NB4 (cell line): ENCODE data around the gene TAGLN3.
A peak's percentile ranks its signal among the peaks of the same experiment; 100 is the strongest.

Experiments used
- DNase-seq: peaks from one replicate; pipeline ENCODE4 v3.0.0; 2010; ENCODE audit warnings: low read depth
- H3K4me3 ChIP-seq: one replicate; pipeline ENCODE4 v1.5.1; 2011; ENCODE audit warnings: mild to moderate bottlenecking, low read depth, low read length, moderate library complexity
- CTCF ChIP-seq: IDR thresholded peaks from one replicate; pipeline ENCODE4 v1.5.1; 2012; ENCODE audit warnings: low read depth, low read length
- MYC ChIP-seq: IDR thresholded peaks from 2 replicates; pipeline ENCODE4 v1.6.1; 2011; ENCODE audit warnings: low read depth, low read length
- POLR2A ChIP-seq: IDR thresholded peaks from 2 replicates; pipeline ENCODE4 v1.6.1; 2011; ENCODE audit warnings: mild to moderate bottlenecking; ENCODE audit not compliant: insufficient read length; ENCODE audit errors: extremely low read depth
- TF ChIP-seq, protein P1 (sequence below): IDR thresholded peaks from 2 replicates; pipeline ENCODE4 v1.6.1; 2011; ENCODE audit warnings: low read depth, low read length

The TAGLN3 gene

GRCh38 chr3:111963424-111963823, 35.3 kb upstream of the TAGLN3 start:
- TF ChIP-seq MYC (no peak), CTCF (no peak), POLR2A (no peak)
- TF ChIP-seq, protein P1, sequence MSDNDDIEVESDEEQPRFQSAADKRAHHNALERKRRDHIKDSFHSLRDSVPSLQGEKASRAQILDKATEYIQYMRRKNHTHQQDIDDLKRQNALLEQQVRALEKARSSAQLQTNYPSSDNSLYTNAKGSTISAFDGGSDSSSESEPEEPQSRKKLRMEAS, result no peak

GRCh38 chr3:111965484-111965883, 33.2 kb upstream of the TAGLN3 start:
- no peak for DNase-seq
- no peak overlapping the region for H3K4me3 ChIP-seq
- TF ChIP-seq MYC (no peak), POLR2A (no peak), CTCF (no peak)
- TF ChIP-seq, protein P1, result no peak

More at GRCh38 chr3:111963424-111963823, 35.3 kb upstream of the TAGLN3 start:
- H3K4me3 ChIP-seq, result no peak overlapping the region
- DNase-seq, result no peak

DNA sequence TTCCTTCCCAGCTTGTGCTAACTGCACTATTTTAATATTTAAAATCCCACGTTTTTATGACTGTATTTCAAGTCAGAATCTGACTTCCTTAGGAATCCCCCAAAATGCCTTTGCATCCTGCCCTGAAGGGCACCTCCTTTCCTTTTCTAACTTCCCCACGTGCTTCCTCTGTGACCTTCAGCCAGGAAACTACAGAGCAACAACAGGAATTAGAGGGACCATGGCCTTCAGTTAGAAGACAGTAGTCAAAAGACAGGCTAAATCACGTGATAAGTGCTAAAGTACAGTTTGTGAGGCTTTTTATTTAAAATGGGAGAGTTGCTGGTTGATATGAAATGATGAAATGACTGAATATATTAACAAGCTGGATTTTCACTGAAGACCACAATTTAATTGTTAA, 31.7 kb upstream of the TAGLN3 start:
- DNase-seq, result no peak
- no peak overlapping the region for H3K4me3 ChIP-seq
- TF ChIP-seq MYC (no peak), POLR2A (no peak), CTCF (no peak)
- TF ChIP-seq, protein P1, result no peak

GRCh38 chr3:111967651-111968274, 31.0 kb upstream of the TAGLN3 start:
- peak; percentile 75 for DNase-seq
- no peak overlapping the region for H3K4me3 ChIP-seq
- TF ChIP-seq CTCF, result peak; percentile 75
- TF ChIP-seq, protein P1, result no peak

GRCh38 chr3:111968319-111969054, 30.2 kb upstream of the TAGLN3 start:
- TF ChIP-seq CTCF, result no peak
- no peak overlapping the region for H3K4me3 ChIP-seq
- no peak for DNase-seq

GRCh38 chr3:111970376-111970775, 28.3 kb upstream of the TAGLN3 start:
- no peak overlapping the region for H3K4me3 ChIP-seq
- TF ChIP-seq CTCF (no peak), MYC (no peak), POLR2A (no peak)
- TF ChIP-seq, protein P1, result no peak
- DNase-seq, result no peak
